Esophagus mucosa (tissue), 1 donor: ENCODE data around the gene NAA11. TPM values are rescaled to one million over a fixed set of nuclear protein-coding genes. Genes with fewer than 3 reads are reported as not detected.

Experiments used
- ATAC-seq: fragments of 200-7000 bp; cut with Tn5 transposase; one replicate; pipeline ENCODE4 v1.9.1; 2020
- total RNA-seq: library from RNA; stranded (reverse); gene quantifications from one replicate; pipeline ENCODE4 v1.2.4, GENCODE V29; 2023
- donor health status: DM: yes; HTN: yes; CAD: no.

NAA11 gene
- not detected for total RNA-seq

DNA sequence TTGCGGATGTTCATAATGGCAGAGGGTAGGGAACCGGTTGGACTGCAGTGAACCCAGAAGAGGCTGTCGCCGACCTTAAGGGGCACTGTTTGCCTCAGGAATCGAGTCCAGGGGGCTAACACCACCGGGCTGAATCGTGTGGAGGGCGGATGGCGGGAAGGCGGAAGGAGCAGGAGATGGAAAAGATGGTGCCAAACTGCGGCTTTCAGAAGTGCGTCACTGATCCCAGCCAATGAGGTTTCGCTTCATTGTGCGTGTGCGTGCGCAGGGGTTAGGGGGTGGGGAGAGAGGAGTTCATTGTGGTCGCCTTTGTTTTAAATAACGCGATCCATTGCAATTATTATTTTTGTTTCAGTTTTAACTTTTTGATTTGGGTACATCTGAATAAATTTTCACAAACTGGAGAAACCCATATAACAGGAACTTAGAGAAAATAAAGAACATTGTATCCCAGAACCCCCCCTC is at the start of gene NAA11:
Gene NAA11 (minus strand): TSS at position 198 of the 465 bp plus-strand sequence. CDS start 184 bp downstream, at position 14.
- no peak for ATAC-seq

DNA sequence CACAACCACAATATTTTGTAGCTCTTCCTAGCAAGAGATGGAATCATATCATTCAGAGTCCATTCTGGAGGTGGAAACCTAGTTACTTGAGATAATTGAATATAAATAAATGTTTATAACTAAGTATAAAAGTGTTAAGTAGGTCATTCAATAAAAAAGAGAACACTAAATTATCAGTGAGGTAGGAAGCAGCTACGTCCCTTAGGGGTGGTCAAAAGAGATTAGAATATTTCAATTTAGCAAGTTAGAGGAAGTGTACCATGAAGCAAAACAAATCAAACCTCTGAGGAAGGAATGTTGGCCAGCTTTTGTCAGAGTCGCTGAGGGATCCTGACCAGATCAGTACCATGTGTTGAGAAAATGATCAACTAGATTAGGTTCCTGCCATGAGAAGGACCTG is 44.2 kb upstream of the NAA11 start:
- ATAC-seq, result no peak

DNA sequence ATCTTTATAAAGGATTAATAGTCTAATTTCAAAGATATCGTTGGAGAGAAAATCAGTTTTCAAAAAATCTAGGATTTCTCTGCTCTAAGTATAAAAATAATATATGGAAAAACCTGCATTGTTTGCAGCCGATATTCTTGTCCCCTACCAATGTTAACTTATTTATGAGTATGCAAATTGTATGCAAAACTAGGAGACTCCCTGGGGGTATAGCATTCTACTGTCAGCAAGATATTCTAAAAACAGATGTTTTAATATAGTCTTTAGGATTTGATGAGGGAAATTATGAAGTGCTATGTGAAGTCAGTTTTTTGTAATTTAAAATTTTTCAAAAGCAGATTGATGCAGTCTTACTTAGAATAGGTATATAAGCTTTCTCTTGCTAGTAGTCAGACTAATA is 41.2 kb upstream of the NAA11 start:
- ATAC-seq, result no peak

DNA sequence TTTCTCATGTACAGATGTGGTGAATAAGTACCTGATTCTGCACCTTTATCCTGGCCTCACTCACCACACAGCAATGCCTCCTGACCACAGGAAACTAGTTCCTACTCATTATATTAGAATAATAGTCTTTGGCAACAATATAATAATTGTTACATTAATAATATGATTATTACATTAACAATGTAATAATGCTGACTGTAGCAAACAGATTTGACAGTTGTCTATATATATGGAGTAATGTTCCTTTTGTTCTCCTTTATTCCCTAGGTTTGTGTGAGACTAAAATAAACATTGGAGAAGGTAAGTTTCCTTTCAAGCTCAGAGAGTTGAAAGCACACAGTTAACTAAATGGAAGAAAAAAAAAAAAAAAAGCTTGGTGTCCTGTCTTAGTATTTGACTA is 40.6 kb upstream of the NAA11 start:
- no peak for ATAC-seq

DNA sequence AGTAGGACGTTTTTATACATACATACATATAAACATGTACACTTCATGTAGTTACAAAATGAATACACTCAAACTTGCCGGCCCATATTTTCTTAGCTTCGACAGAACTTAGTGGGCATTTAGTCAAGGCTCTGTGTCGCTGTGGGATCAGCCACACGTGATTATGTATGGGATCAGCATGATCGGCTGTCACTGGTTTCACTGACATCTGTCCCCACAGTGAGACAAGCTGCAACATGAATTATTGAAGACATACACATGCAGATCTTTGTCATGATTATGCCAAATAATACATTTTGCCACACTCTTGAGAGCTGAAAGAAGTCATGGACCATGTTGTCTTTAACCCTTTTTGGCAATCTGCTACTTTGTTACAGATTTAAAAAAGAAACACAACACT is 38.2 kb upstream of the NAA11 start:
- ATAC-seq, result no peak

DNA sequence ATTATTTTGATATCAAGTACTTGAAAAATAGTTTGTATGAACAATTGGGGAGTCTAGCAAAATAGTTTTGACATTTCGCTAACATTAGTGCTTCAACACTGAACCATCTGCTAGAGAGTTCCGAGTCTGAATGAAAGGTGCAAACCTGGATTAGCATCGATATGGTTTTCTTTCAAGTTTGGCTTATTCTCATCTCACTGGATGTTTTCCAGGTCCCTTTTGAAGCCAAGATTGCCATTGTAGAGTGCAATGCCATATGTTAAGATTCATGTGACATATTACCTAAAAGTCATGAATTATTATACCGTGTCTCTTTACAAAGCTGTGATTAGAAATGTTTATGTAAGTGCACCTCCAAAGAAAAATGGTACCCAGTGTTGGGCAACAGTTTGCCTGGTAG is 36.8 kb upstream of the NAA11 start:
- no peak for ATAC-seq

DNA sequence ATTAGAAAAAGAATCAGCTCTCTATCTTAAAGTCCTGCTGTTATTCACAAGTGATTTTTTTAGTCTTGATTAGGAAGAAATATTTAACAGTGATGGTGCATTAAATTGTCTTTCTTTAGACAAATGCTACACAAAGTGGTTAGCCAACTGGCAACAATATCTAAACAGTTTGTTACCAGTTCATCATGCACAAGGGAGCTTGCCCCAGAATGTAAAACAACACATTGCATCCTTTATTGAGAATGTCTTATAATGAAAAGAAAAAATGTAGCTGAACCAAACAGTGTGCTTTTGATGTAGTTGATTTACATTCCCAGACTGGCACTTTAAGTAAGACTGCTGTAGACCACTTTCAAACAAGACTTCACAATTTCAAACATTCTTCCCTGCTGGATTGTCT is 34.1 kb upstream of the NAA11 start:
- ATAC-seq, result no peak

DNA sequence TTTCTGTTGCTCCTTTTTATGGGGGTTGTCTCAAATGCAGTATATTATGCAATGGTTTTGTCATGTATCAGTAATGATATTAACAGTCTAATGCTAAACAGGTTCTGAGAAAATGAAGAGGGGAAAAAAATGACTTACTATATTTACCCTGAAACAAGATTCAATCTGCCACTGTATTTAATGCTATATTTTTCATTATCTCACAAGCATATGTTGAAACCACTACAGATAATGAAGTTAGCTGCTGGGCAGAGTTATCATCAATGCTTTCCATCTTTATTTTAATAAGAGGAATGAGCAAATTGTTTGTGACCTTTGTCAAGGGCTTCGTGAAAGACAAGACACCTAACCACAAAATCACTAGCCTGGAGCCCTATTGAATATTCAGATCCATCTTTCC is 32.6 kb upstream of the NAA11 start:
- no peak for ATAC-seq

DNA sequence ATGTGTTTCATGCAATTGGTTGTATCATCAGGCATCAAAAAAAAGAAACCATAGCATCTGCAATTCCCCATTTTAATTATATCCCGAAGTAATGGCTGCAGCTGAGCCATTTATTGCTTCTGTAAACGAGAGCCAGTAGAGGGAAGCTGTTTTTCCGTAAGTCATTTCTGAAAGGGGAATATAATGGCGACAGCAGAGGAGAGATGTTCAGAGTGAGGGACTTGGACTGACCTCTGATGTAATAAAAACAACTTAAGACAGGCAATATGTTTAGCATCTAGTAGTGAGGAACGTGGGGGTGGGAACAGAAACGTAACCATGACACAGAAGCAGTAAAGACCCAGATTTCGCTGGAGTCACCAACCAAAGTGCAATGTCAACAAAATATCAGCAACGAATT is 31.5 kb upstream of the NAA11 start:
- no peak for ATAC-seq

DNA sequence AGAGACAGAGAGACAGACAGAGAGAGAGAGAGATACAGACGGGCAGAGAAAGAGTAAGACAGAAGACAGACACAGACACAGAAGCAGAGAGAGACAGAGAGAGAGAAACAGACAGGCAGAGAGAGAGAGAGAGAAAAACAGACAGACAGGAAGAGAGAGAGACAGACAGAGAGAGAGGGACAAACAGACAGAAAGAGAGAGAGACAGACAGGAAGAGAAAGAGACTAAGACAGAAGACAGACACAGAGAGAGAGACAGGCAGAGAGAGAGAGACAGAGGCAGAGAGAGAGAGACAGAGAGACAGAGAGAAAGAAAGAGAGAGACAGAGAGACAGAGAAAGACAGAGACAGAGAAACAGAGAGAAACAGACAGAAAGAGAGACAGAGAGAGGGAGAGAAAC is 27.2 kb upstream of the NAA11 start:
- no peak for ATAC-seq

DNA sequence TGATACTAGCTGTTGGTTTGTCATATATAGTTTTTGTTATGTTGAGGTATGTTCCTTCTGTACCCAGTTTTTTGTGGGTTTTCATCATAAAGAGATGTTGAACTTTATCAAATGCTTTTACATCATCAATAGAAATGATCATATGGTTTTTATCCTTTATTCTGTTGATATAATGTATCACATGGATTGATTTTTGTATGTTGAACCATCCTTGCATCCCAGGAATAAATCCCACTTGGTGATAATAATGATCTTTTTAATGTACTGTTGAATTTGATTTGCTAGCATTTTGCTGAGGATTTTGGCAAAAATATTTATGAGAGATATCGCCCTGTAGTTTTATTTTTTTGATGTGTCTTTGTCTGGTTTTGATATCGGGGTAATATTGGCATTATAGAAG is 22.5 kb upstream of the NAA11 start:
- ATAC-seq, result no peak

DNA sequence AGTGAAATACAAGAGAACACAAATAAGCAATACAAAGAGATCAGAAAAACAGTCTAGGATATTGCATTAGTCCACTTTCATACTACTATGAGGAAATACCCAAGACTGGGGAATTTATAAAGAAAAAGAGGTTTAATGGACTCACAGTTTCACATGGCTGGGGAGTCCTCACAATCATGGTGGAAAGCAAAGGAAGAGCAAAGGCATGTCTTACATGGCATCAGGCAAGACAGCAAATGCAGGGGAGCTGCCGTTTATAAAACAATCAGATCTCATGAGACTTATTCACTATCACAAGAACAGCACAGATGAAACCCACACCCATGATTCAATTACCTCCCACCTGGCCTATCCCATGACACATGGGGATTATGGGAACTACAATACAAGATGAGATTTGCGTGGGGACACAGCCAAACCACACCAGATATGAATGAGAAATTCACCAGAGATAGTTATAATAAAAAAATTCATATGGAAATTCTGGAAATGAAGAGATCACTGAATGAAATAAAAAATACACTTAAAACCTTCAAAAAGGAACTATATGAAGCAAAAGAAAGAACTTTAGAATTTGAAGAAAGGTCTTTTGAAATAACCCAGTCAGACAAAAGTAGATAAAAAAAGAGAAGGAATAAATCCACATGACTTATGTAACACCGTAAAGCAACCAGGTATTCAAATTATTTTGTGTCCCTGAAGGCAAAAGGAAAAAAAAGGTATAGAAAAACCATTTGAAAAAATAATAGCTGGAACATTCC is 16.2 kb upstream of the NAA11 start:
- no peak for ATAC-seq

DNA sequence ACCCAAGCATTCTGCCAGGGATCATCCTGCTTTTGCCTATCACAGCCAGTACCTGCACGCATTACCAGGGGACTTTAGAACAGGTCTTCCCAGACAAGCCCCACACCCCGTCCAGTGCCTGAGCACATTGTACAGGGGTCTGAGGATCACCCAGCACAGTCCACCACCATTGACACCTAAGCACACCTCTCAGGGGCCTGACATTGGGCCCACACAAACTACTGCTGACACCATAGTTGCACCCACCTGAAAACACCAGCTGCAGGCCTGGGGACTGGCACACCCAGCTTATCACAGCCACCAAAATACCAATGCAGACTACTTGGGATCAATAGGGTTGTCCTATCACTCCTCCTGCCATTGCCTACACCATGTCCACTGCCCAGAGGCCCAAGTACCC is 14.7 kb upstream of the NAA11 start:
- ATAC-seq, result no peak

DNA sequence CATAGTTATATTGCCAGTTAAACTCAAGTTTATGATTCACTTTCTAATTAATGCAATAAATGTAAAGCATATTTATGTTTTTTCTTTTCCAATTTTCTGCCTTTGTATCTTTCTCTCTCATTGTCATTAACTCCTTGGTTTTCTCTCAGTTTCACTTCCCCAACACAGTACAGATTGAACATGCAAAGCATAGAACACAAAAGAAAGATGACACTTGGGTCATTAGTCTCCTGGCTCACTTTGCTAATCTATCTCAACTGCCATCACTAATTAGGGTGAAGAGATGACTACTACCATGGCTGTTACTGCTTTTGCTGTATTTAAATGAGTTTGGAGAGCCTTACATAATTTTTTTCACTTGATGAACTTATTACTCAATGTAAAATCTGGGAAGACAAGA is 12.3 kb upstream of the NAA11 start:
- ATAC-seq, result no peak

DNA sequence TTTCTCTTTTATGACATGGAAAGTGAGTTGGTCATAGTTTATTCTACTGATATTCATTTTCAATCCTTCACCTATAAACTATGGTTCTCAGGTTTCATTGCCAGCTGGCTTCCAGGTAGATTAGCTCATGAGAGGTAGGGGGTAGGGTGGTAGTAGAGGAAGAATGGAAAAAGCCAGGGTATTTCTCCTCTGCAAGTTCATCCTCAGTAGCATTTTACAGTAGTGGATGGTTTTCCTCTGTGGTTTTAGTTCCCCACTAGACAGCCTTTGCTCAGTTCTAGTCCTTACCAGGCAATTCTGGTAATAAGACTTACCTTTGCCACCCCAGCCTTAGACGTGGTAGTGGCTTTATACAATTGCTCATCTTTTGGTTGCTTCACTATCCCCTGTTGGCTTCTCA is 8.9 kb upstream of the NAA11 start:
- no peak for ATAC-seq

DNA sequence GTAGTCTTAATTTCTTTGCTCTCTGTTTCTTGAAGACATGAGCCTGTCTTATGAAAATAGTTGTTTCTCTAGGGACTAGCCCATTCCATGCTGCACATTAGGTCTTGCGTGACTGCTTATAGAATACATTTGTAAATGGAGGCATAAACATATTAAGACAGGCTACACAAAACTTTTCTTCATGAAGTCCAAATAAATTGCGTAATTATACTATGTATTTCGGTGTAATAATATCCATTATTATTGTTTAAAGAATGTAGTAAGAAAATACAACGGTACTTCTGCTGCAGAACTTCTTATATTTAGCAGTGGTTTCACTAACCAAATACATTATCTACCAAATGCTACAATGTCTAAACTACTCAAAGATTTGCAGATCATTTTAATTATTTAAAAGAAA is 8.5 kb upstream of the NAA11 start:
- ATAC-seq, result no peak

DNA sequence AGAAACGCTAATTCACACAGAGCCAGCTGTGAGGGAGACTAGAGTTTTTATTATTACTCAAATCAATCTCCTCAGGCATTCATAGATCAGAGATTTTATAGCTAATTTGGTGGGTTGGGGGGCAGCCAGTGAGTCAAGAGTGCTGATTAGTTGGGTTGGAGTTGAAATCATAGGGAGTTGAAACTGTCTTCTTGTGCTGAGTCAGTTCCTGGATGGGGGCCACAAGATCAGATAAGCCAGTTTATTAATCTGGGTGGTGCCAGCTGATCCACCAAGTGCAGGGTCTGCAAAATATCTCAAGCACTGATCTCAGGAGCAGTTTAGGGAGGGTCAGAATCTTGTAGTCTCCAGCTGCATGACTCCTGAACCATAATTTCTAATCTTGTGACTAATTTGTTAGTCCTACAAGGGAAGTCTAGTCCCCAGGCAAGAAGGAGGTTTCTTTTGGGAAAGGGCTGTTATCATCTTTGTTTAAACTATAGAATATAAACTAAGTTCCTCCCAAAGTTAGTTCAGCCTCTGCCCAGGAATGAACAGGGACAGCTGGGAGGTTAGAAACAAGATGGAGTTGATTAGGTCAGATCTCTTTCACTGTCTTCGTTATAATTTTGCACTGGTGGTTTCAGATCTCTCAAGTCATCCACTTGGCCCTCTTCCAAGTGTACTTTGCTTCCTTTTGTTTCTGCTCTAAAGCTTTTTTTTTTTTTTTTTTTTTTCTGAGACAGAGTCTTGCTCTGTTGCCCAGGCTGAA is 5.4 kb upstream of the NAA11 start:
- ATAC-seq, result no peak

DNA sequence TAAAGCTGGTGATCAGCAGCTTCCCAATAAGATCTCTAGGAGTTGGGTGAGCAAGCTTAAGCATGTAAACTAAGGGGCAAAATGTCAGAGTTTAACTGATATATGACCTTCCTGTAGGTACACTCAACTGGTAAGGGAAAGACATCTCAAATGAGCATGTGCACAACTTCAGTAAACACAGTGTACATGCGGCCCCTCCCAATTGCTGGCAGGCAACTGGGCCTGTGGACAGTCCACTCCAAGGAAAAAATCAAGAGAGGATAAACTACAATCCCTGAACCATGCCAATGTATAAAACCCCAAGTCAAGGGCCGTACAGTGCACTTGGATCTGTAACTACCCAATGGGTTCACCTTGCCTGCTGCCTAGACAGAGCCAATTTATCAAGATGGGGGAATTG is 4.9 kb upstream of the NAA11 start:
- ATAC-seq, result no peak

DNA sequence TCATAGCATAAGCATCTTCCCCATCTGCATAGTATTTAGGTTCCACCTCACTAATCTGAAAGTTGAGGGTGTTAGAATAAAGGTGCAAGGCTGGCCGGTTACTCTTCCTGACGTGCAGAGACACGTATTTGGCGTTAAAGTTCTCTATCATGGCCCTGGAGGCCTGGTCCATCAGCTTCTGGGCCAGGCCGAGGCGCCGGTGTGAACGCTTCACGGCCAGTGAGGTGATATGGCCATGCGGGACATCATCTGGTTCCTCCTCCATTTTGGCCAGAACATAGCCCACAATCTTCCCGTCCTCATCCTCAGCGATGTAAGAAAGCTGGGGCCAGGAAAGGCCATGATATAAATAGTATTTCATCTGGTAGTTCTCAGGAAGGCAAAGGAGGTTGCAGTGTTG is 425 bp downstream of the NAA11 start:
- no peak for ATAC-seq

DNA sequence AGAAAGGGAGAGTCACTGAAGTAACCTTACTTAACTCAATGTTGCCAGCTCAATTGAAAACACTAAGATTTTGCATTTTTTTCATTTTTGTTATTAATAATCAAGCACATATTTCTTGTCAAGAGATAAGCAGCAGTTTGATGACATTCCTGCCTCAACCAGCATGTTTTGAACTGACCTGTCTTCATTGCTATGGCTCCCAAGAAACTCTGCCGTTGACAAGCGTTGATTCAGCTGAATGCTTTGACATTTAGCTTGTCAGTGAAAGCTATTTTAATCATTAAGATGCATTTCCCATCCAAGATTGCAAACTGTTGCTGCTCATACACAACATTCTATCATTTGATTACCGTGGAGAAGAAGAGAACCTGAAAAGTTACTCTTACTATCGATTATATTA is 5.9 kb downstream of the NAA11 start:
- no peak for ATAC-seq

DNA sequence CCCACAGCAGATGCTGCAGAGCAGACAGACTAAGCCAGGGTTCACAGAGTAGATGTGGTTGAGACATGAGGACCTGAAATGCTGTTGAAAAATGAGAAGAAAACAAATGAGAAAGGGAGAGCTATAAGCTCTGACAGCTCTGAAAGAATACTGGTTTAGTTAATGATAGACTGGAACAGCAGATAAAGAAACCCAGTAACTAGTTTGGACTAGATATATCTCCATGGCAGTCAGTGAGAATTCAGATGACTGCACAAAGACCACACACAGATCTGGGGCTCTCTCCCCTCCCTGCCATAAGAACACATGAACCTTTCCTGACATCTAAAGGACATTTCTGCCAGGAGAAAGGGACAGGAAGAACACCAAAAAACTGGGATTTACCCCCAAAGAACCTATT is 8.2 kb downstream of the NAA11 start:
- no peak for ATAC-seq

DNA sequence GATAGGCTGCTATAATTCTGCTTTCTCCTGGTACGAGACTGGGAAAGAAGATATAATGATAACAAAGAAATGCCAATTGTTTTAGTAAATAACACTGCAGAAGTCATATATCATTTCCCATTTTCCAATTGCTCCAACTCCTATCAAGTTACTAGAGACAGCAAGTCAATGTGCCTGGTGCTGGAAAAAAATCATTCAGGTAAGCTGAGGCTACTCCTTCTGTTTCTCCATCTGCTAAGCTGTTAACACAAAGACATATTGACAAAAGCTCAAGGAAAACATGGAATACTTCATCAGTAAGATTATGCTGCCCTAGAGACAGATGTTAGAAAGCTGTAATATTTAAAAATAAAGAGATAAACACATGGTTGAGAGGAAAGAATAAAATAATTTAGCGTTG is 10.0 kb downstream of the NAA11 start:
- no peak for ATAC-seq

DNA sequence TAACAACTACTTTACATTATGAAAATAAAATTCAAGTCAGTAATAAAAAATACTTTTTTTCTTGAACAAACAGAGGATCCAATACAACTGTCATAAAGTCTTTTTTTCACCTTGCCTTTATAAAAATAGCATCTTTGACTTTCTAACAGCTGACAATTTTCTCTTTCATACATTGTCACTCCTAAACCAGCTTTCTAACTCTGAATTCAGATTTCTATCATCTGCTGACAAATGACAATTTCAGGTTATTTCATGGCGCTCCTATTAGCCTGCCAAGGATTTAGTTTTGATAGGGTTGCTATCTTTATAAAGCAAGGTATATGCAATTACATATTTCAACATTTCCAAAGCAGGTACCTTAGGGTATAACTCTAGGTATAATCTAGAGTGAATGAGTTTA is 14.6 kb downstream of the NAA11 start:
- no peak for ATAC-seq

DNA sequence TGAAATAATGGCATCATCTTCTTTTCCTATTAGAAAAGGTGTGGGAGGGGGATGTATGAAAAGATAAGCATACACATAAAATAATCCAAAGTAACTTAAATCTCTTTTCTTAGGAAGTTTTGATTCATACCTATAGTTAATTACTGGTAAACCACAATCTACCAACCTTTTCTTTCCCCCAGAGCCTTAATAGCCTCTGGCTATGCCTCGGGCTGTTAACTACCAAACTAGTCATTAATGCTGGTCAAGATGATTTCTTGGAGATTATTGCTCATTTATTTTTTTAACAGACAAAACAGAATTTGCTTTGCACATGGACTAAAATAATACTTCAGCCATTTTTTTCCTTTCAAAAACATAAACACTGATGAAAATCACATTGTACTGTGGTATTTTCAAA is 16.9 kb downstream of the NAA11 start:
- no peak for ATAC-seq
